HL-60/S4 treated with retinoic acid at 250 ng/mL for 4 days and 3 days (cell line): ENCODE measurements around the gene RSPH6A.
"Not testable (repeated sequence)": the region's sequence is repeated elsewhere in the genome, so short reads cannot be mapped to it uniquely, and the experiment has no call there.

Source experiments
- in situ Hi-C: fragments of 300-500 bp; cut with MboI; formaldehyde crosslinking; loops from 2 replicates; pipeline ENCODE4 v1.7.0; 2022; ENCODE audit warnings: low sequenced_read_pairs

RSPH6A gene

GRCh38 chr19:45804140-45804958 is 10.8 kb downstream of the RSPH6A start:
- in situ Hi-C loops, result no loop called here

GRCh38 chr19:45801603-45802175 is 13.4 kb downstream of the RSPH6A start:
- in situ Hi-C loops, result no loop called here

- in situ Hi-C loops, result no loop called here
These were observed 15.0 kb downstream of the RSPH6A start for GRCh38 chr19:45800070-45800553.

- in situ Hi-C loops, result not testable (repeated sequence)
These were observed 15.6 kb downstream of the RSPH6A start for GRCh38 chr19:45799541-45799940.

GRCh38 chr19:45798995-45799517 is 16.1 kb downstream of the RSPH6A start:
- in situ Hi-C loops, result no loop called here

- in situ Hi-C loops, result no loop called here
These were observed 20.5 kb downstream of the RSPH6A start for GRCh38 chr19:45794627-45795026.

- in situ Hi-C loops, result no loop called here
These were observed 21.2 kb downstream of the RSPH6A start for GRCh38 chr19:45793876-45794275.

GRCh38 chr19:45793178-45793564 is 21.9 kb downstream of the RSPH6A start:
- in situ Hi-C loops, result no loop called here

- in situ Hi-C loops, result no loop called here
These were observed 22.5 kb downstream of the RSPH6A start, which contains the start of gene DMWD for GRCh38 chr19:45792470-45793177. Gene DMWD (minus strand): TSS chr19:45792845. CDS start chr19:45792756, 89 bp downstream.

- in situ Hi-C loops, result no loop called here
These were observed 23.2 kb downstream of the RSPH6A start for GRCh38 chr19:45791744-45792469.

- in situ Hi-C loops, result no loop called here
These were observed 24.2 kb downstream of the RSPH6A start for GRCh38 chr19:45790942-45791341.

GRCh38 chr19:45789035-45789786 is 25.9 kb downstream of the RSPH6A start:
- in situ Hi-C loops, result no loop called here

- in situ Hi-C loops, result no loop called here
These were observed 28.6 kb downstream of the RSPH6A start for GRCh38 chr19:45786533-45786894.

- in situ Hi-C loops, result no loop called here
These were observed 29.2 kb downstream of the RSPH6A start for GRCh38 chr19:45785781-45786532.

- in situ Hi-C loops, result no loop called here
These were observed 30.0 kb downstream of the RSPH6A start for GRCh38 chr19:45785097-45785496.

GRCh38 chr19:45784096-45784495 is 31.0 kb downstream of the RSPH6A start:
- in situ Hi-C loops, result no loop called here

GRCh38 chr19:45782820-45783785 is 32.0 kb downstream of the RSPH6A start:
- in situ Hi-C loops, result no loop called here

- in situ Hi-C loops, result no loop called here
These were observed 32.9 kb downstream of the RSPH6A start, which contains the start of gene DMPK for GRCh38 chr19:45782162-45782691. Gene DMPK (minus strand): TSS chr19:45782490. CDS start chr19:45782352, 138 bp downstream.
